Measurements from ENCODE around the gene CLOCK.
A peak's percentile ranks its signal among the peaks of the same experiment; 100 is the strongest.

GRCh38 chr4:55554453-55555030 is 7.8 kb upstream of the CLOCK start:
- TF ChIP-seq CTCF (IDR thresholded peaks at IDR 0.05) = peak in 2 of 6 experiments; percentile 19 to 25
- no peak for TF ChIP-seq POLR2A (IDR thresholded peaks at IDR 0.05)
- no peak for TF ChIP-seq POLR2AphosphoS5 (IDR thresholded peaks at IDR 0.05)

All from upper lobe of left lung (tissue), 4 donors.